Psoas muscle (tissue), 8 donors: ENCODE measurements around the gene ELAVL2. TPM values are rescaled to one million over a fixed set of nuclear protein-coding genes. Genes with fewer than 3 reads are reported as not detected.

Source experiments
- ATAC-seq, 4 donors: fragments of 200-7000 bp; cut with Tn5 transposase; one replicate each; pipeline ENCODE4 v1.9.1; 2020; ENCODE audit warnings: moderate library complexity in 3 of 4, mild to moderate bottlenecking in 2 of 4
- DNase-seq, 2 donors: peaks; one replicate each; pipeline ENCODE4 v3.0.0-alpha.2; 2020
- H3K27ac ChIP-seq: fragments of 200-600 bp; one replicate; pipeline ENCODE4 v1.8.0; 2022
- H3K27me3 ChIP-seq, 3 donors: fragments of 200-600 bp in 1 of 3; one replicate each; pipeline versions ENCODE4 v1.6.1 to v1.8.0; 2013 to 2022; ENCODE audit warnings: low read length in 2 of 3, mild to moderate bottlenecking in 2 of 3, moderate library complexity in 1 of 3; ENCODE audit not compliant: insufficient read depth in 3 of 3
- H3K36me3 ChIP-seq, 2 donors: fragments of 200-600 bp in 1 of 2; one replicate each; pipeline versions ENCODE4 v1.6.1 to v1.8.0; 2013 to 2022; ENCODE audit warnings: low read depth in 1 of 2, mild to moderate bottlenecking in 1 of 2, moderate library complexity in 1 of 2; ENCODE audit not compliant: insufficient read depth in 1 of 2
- H3K4me1 ChIP-seq: fragments of 200-600 bp; one replicate; pipeline ENCODE4 v1.8.0; 2022
- H3K4me3 ChIP-seq: fragments of 200-600 bp; one replicate; pipeline ENCODE4 v1.8.0; 2022; ENCODE audit warnings: mild to moderate bottlenecking
- H3K9me3 ChIP-seq: fragments of 200-600 bp; one replicate; pipeline ENCODE4 v1.8.0; 2022
- WGBS, 3 donors: extraction: QIAGEN DNeasy Blood & Tissue Kit; methylation state at CpG; one replicate each; pipeline versions ENCODE4 v1.1.6 to v1.1.7; 2013; 5-methylcytosine and 5-hydroxymethylcytosine counted together
- intact Hi-C, 2 donors: fragments of 100-400 bp; cut with DNase I; formaldehyde crosslinking; loops; one replicate each; pipeline versions ENCODE4 v1.11.0 to v1.14.2; 2022
- polyA plus RNA-seq, 3 donors: library from polyadenylated mRNA; stranded (reverse); fragments of 200-250 nt; gene quantifications; one replicate each; pipeline ENCODE4 v1.2.3, GENCODE V29; 2013
- total RNA-seq, 4 donors: library from RNA; stranded (reverse); fragmentation: NEBNext Ultra II Directional in 2 of 4; extraction: Animal tissue kit (Norgen Biotek cat#: 25700) in 2 of 4; gene quantifications; one replicate each; pipeline versions ENCODE4 v1.2.1 to v1.2.4, GENCODE V29; 2021 to 2023
- TF ChIP-seq, protein P1 (sequence below): fragments of 200-600 bp; IDR thresholded peaks from one replicate; pipeline ENCODE4 v1.8.0; 2022; ENCODE audit warnings: antibody characterized with exemption
- donor health status: healthy with polysubstance abuse.
- donor health status: DM: no; HTN: no; CAD: no; lungs with moderate emphysema.
- donor health status: Bipolar disorder and iron deficiency.
- donor health status: healthy.
- donor health status: DM: yes; HTN: yes; CAD: no.
- donor health status: DM: no; HTN: no; CAD: no.
- donor health status: DM: no; HTN: no; CAD: no.
- donor health status: DM: yes; HTN: yes; CAD: no.

Gene ELAVL2
- total and polyA plus RNA-seq, 7 donors = 0.03 to 0.32 (median 0.04) TPM; not detected in 4

DNA sequence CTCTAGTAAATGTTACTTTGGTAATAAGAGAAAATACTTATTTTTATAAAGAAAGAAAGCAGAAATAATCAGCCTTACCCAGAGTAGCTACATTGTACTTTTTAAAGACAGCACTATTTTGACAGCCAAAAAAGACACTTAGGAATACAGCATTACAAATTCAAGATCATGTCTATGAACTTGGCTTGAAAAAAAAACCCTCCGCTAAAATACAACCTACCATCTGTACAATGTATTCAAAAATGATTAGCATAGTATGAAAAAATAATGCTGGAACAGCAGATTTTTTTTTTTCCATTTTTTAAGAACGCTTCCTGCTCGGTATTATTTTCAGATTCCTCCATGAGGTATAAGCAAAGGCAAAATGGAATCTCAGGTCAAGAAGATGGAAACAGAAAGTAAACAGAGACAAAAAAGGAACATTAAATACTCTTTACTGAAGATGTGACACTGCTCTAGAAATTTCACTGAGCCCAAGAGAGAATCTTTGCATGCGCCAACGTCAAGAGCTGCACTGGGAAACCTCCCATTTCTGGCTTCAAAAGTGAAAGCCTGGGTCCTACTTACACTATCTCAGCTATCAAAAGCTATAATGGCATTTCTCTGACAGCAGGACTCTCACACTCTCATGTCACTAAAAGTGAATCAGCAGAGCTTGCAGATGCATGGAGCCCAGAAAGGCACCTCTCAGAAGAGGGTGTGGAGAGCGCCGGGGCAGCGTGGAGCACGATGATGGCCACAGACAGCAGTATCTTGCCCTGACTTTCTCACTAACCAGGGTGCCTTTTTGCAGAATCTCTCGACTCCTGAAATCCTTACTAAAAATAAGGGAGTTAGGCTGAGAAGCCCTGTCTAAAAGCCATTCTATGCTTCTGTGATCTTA, 167.4 kb downstream of the ELAVL2 start:
- Histone ChIP-seq H3K27me3 (peaks cover 0 to 2% (median 0%) of the 10 kb centered on the region in 3 donors), H3K4me3 (no peak overlapping the region), H3K4me1 (no peaks in the 10 kb centered on the region), H3K36me3 (no peaks in the 10 kb centered on the region), H3K9me3 (no peaks in the 10 kb centered on the region), H3K27ac (no peak overlapping the region)
- WGBS, 3 donors = 82 to 88% (median 85%) methylated on average over 10 of the region's 10 CpGs
- intact Hi-C loops = no loop called here
- TF ChIP-seq, protein P1, sequence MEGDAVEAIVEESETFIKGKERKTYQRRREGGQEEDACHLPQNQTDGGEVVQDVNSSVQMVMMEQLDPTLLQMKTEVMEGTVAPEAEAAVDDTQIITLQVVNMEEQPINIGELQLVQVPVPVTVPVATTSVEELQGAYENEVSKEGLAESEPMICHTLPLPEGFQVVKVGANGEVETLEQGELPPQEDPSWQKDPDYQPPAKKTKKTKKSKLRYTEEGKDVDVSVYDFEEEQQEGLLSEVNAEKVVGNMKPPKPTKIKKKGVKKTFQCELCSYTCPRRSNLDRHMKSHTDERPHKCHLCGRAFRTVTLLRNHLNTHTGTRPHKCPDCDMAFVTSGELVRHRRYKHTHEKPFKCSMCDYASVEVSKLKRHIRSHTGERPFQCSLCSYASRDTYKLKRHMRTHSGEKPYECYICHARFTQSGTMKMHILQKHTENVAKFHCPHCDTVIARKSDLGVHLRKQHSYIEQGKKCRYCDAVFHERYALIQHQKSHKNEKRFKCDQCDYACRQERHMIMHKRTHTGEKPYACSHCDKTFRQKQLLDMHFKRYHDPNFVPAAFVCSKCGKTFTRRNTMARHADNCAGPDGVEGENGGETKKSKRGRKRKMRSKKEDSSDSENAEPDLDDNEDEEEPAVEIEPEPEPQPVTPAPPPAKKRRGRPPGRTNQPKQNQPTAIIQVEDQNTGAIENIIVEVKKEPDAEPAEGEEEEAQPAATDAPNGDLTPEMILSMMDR = no peak
- DNase-seq = no peak
- no peak for ATAC-seq

DNA sequence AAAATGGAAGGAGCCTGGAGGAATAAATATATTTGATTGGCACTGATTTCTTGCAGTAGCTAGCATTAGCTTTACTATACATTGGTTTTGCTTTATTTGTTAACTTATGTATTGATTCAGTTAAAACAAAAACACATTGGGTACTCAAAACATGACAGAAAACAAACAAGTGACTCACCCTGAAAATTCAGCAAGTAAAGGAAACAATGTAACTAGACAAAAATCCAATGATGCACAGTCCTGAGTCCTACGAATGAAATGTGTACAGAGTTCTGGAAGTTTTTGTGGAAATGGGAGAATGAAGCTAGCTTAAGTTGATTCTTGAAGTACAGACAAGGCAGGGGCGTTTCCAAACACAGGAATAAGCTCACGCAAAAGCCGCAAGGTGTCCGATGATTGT, 175.0 kb downstream of the ELAVL2 start:
- H3K4me1 ChIP-seq = no peaks in the 10 kb centered on the region
- WGBS, 3 donors = 93 to 94% (median 93%) methylated on average over 5 of the region's 5 CpGs
- H3K9me3 ChIP-seq = no peaks in the 10 kb centered on the region
- DNase-seq = no peak
- TF ChIP-seq, protein P1 = no peak
- no peak overlapping the region for H3K4me3 ChIP-seq
- intact Hi-C loops = no loop called here
- ATAC-seq = no peak
- no peak overlapping the region for H3K27ac ChIP-seq
- no peaks in the 10 kb centered on the region for H3K27me3 ChIP-seq
- H3K36me3 ChIP-seq = no peaks in the 10 kb centered on the region

DNA sequence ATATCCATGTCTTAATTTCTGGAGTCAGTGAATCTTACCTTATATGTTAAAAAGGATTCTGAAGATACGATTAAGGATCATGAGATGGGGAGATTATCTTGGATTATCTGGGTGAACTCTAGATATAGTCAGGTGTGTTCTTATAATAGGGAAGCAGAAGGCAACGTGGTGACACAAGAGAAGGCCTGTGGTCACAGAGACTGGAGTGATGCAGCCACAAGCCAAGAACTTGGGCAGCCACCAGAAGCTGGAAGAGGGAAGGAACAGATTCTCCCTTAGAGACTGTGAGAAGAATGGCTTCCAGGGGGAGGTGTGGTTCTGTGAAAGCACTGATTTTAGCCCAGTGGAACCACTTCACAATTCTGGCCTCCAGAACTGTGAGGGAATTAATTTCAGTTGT, 177.4 kb downstream of the ELAVL2 start:
- Histone ChIP-seq H3K4me1 (no peaks in the 10 kb centered on the region), H3K27me3 (no peaks in the 10 kb centered on the region), H3K4me3 (no peak overlapping the region), H3K27ac (no peak overlapping the region), H3K9me3 (no peaks in the 10 kb centered on the region), H3K36me3 (no peaks in the 10 kb centered on the region)
- ATAC-seq = no peak
- intact Hi-C loops = no loop called here
- 40 to 84% (median 81%) methylated on average over 2 of the region's 2 CpGs for WGBS, 3 donors
- TF ChIP-seq, protein P1 = no peak
- DNase-seq = no peak

DNA sequence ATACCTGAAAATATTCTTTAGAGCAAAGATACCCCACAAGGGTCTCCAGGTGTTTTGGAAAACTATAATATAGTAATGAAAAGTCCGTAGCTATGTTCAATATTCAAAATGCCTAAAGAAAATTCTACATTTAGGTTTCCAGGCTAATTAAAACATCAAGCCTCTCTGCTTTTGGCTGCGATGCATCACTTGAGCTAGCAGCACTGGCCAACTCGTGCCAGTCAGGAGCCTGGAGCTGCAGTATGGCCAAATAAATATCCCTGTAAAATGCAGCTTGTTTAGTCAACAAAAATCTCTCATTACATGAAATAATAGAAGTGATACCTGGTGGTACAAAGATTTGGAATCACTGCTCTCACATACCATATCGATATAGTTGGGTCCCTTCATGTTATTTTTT, 181.1 kb downstream of the ELAVL2 start:
- WGBS, 3 donors = 85 to 90% (median 87%) methylated on average over 4 of the region's 4 CpGs
- no peaks in the 10 kb centered on the region for H3K36me3 ChIP-seq
- intact Hi-C loops = no loop called here
- no peak overlapping the region for H3K4me3 ChIP-seq
- H3K27ac ChIP-seq = no peak overlapping the region
- TF ChIP-seq, protein P1 = no peak
- no peaks in the 10 kb centered on the region for H3K4me1 ChIP-seq
- no peaks in the 10 kb centered on the region for H3K27me3 ChIP-seq
- no peaks in the 10 kb centered on the region for H3K9me3 ChIP-seq
- ATAC-seq (no peak), DNase-seq (no peak)
